ENCODE measurements around the gene RSRC1. TPM values are rescaled to one million over a fixed set of nuclear protein-coding genes. Genes with fewer than 3 reads are reported as not detected.

RSRC1 gene
- total and polyA plus RNA-seq, 4 experiments from 2014 or later: 23.4 to 35.7 (median 33.7) TPM

DNA sequence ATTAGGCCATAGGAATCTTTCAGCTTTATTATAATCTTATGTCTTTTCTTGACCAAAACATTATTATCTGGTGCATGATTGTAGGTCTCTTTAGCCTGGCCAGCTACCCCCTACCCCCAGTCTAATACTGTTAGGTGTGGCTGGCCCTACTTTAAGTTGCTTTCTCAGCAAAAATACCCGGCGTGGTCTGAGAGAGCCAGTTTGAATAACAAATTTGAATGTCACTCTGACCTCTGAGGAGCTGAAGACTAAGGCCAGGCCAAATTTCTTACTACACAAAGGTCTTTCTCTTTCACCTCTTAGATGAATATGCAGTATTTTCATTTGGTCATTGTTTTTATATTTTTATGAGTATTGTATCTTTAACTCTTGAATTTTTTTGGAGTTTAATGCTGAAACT, 272.6 kb downstream of the RSRC1 start:
- H3K36me3 Mint-ChIP-seq: peaks cover 8 to 25% of the 10 kb centered on the region in 2 donors
- H3K4me3 Mint-ChIP-seq: no peak overlapping the region
- ChIA-PET POLR2A (ENCODE audit: partially characterized antibody) (no interaction called here), CTCF (ENCODE audit: partially characterized antibody) (interaction anchor here (0.8 kb wide), 1 partner anchor 11 kb away, joined by 3 read pairs; no protein-coding TSS in a partner anchor)
- H3K4me1 Mint-ChIP-seq: peaks cover 0 to 5% (median 1%) of the 10 kb centered on the region in 4 donors
- Histone ChIP-seq H3K9me3 (ENCODE audit: control insufficient read depth in 1 of 2, low read length in 2 of 2) (no peaks in the 10 kb centered on the region), H3K4me1 (ENCODE audit: insufficient read depth, low read length) (no peaks in the 10 kb centered on the region), H3K4me3 (ENCODE audit: low read length in 2 of 2) (no peak overlapping the region), H3K27me3 (ENCODE audit: insufficient read depth, low read length) (no peaks in the 10 kb centered on the region), H3K27ac (ENCODE audit: low read depth, low read length) (no peak overlapping the region), H3K36me3 (ENCODE audit: insufficient read depth, low read length) (no peaks in the 10 kb centered on the region)
- no peak for DNase-seq
- intact Hi-C loops (cut with micrococcal nuclease): no loop called here
- no peak overlapping the region for H3K27ac Mint-ChIP-seq
- peaks cover 0 to 13% (median 0%) of the 10 kb centered on the region in 8 donors for H3K9me3 Mint-ChIP-seq
- H3K27me3 Mint-ChIP-seq: no peaks in the 10 kb centered on the region

DNA sequence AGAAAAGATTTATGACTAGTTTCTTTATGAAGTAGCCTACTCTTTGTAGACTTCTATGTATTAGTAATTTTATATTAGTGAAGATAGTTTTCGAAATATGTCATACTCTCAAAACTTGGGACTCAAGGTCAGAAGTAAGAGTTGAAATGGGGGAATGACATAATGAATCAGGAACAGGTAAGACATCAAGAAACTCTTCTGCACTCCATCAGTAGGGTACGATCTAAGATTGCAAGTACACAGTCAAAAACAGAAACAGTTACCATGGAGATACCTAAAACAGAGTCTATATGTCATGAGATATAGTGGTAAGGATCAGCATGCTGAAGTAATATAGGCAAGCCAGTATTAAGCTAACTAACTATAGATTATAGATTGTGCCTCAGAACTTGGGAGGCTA, 274.1 kb downstream of the RSRC1 start:
- Histone ChIP-seq H3K36me3 (ENCODE audit: insufficient read depth, low read length) (no peaks in the 10 kb centered on the region), H3K27me3 (ENCODE audit: insufficient read depth, low read length) (no peaks in the 10 kb centered on the region), H3K9me3 (ENCODE audit: control insufficient read depth in 1 of 2, low read length in 2 of 2) (no peaks in the 10 kb centered on the region), H3K4me3 (ENCODE audit: low read length in 2 of 2) (no peak overlapping the region), H3K4me1 (ENCODE audit: insufficient read depth, low read length) (no peaks in the 10 kb centered on the region), H3K27ac (ENCODE audit: low read depth, low read length) (no peak overlapping the region)
- no peak overlapping the region for H3K4me3 Mint-ChIP-seq
- peaks cover 0 to 10% (median 0%) of the 10 kb centered on the region in 8 donors for H3K9me3 Mint-ChIP-seq
- ChIA-PET CTCF (ENCODE audit: partially characterized antibody) (no interaction called here), POLR2A (ENCODE audit: partially characterized antibody) (no interaction called here)
- peaks cover 8 to 15% of the 10 kb centered on the region in 2 donors for H3K36me3 Mint-ChIP-seq
- H3K27ac Mint-ChIP-seq: no peak overlapping the region
- DNase-seq: no peak
- intact Hi-C loops (cut with micrococcal nuclease): no loop called here
- peaks cover 0 to 5% (median 0%) of the 10 kb centered on the region in 4 donors for H3K4me1 Mint-ChIP-seq
- no peaks in the 10 kb centered on the region for H3K27me3 Mint-ChIP-seq

DNA sequence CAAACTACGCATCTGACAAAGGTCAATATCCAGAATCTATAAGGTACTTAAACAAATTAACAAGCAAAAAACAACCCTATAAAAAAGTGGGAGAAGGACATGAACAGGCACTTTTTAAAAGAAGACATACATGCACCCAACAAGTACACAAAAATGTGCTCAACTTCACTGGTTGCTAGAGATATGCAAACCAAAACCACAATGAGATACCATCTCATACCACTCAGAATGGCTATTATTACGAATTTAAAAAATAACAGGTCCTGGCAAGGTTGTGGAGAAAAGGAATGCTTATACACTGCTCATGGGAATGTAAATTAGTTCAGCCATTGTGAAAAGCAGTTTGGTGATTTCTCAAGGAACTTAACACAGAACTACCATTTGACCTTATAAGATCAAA, 285.5 kb downstream of the RSRC1 start:
- no peak overlapping the region for H3K27ac ChIP-seq (ENCODE audit: low read depth, low read length)
- H3K4me3 ChIP-seq (ENCODE audit: low read length in 2 of 2): no peak overlapping the region
- POLR2A ChIA-PET (ENCODE audit: partially characterized antibody): no interaction called here
- no peak overlapping the region for H3K27ac Mint-ChIP-seq
- no peaks in the 10 kb centered on the region for H3K4me1 ChIP-seq (ENCODE audit: insufficient read depth, low read length)
- no peak for DNase-seq
- peaks cover 20 to 31% of the 10 kb centered on the region in 2 donors for H3K36me3 Mint-ChIP-seq
- H3K27me3 Mint-ChIP-seq: no peaks in the 10 kb centered on the region
- peaks cover 7 to 41% (median 33%) of the 10 kb centered on the region in 8 donors for H3K9me3 Mint-ChIP-seq
- H3K4me1 Mint-ChIP-seq: no peaks in the 10 kb centered on the region
- H3K27me3 ChIP-seq (ENCODE audit: insufficient read depth, low read length): no peaks in the 10 kb centered on the region
- intact Hi-C loops (cut with micrococcal nuclease): no loop called here
- no peak overlapping the region for H3K4me3 Mint-ChIP-seq
- CTCF ChIA-PET (ENCODE audit: partially characterized antibody): no interaction called here
- no peaks in the 10 kb centered on the region for H3K9me3 ChIP-seq (ENCODE audit: control insufficient read depth in 1 of 2, low read length in 2 of 2)
- H3K36me3 ChIP-seq (ENCODE audit: insufficient read depth, low read length): no peaks in the 10 kb centered on the region

DNA sequence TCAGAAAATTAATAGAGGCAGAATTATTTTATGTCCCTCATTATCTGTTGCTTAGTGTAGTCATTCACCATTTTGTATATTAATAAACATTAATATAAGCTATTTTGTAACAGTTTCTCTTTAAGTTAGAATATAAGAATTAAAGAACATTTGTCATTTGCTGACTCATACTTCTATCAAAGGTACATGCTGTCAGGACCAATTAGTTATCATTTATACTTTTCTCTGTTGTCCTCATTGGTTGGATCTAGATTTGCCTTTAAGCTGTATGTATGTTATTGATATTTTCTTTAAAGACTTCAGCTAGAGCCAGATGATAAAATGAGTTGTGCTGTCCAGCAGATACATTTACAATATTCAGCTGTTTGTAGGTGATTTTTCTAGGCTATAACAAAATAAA, 292.7 kb downstream of the RSRC1 start:
- CTCF ChIA-PET (ENCODE audit: partially characterized antibody): no interaction called here
- Histone ChIP-seq H3K27ac (ENCODE audit: low read depth, low read length) (no peak overlapping the region), H3K9me3 (ENCODE audit: control insufficient read depth in 1 of 2, low read length in 2 of 2) (no peaks in the 10 kb centered on the region), H3K27me3 (ENCODE audit: insufficient read depth, low read length) (no peaks in the 10 kb centered on the region), H3K4me3 (ENCODE audit: low read length in 2 of 2) (no peak overlapping the region), H3K4me1 (ENCODE audit: insufficient read depth, low read length) (no peaks in the 10 kb centered on the region), H3K36me3 (ENCODE audit: insufficient read depth, low read length) (no peaks in the 10 kb centered on the region)
- no peaks in the 10 kb centered on the region for H3K27me3 Mint-ChIP-seq
- no peak overlapping the region for H3K4me3 Mint-ChIP-seq
- intact Hi-C loops (cut with micrococcal nuclease): no loop called here
- DNase-seq: no peak
- POLR2A ChIA-PET (ENCODE audit: partially characterized antibody): no interaction called here
- no peaks in the 10 kb centered on the region for H3K4me1 Mint-ChIP-seq
- no peak overlapping the region for H3K27ac Mint-ChIP-seq
- H3K36me3 Mint-ChIP-seq: peaks cover 2 to 4% of the 10 kb centered on the region in 2 donors
- H3K9me3 Mint-ChIP-seq: no peaks in the 10 kb centered on the region

DNA sequence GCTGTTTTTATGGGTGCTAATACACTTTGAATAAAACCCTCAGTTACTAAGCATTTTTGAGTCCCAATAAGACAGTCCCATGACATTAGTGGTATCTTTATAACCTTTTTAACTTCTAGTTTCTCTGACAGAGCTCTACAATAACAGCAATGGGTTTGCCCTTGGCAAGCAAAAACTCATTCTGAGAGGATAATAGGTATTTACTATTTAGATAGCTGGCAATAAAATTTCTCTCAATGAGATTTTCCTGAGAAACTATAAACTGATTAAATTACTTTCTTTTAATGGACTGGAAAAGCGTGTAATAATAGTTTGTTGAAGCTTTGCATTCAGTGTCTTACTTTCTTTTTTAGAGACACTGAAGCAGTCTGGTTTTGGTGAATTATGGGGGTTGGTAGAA, 293.1 kb downstream of the RSRC1 start:
- CTCF ChIA-PET (ENCODE audit: partially characterized antibody): no interaction called here

DNA sequence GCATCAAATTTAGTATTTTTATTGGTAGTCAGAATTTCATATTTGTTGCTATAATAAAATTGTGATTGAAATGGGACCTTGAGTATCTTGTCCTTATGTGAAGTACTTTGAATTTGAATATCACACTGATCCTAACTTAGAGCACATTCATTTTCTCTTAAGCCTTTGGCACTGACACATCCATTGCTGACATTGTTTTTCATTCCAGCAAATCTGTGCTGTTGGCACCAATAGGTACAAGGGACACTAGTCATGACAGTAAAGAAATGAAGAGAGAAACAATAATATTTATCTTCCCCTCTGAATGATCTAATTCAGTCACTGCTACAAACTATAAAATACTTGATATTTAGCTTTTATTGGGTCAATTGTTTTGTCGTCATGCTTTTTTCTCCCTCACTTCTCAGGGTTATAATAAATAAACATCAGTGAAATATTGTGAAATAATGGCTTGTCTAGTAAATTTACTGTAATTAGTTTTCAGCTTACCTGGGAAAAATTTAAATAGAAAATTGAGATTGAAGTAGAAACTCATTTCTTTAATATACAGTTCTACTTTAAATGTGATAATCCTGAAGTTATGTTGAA, 294.3 kb downstream of the RSRC1 start:
- Mint-ChIP-seq H3K27ac (no peak overlapping the region), H3K27me3 (no peaks in the 10 kb centered on the region), H3K4me1 (no peaks in the 10 kb centered on the region), H3K4me3 (no peak overlapping the region), H3K36me3 (no peaks in the 10 kb centered on the region), H3K9me3 (no peaks in the 10 kb centered on the region)
- no peak overlapping the region for H3K27ac ChIP-seq (ENCODE audit: low read depth, low read length)
- no peak for DNase-seq
- ChIA-PET POLR2A (ENCODE audit: partially characterized antibody) (no interaction called here), CTCF (ENCODE audit: partially characterized antibody) (no interaction called here)
- intact Hi-C loops (cut with micrococcal nuclease): no loop called here
- no peaks in the 10 kb centered on the region for H3K4me1 ChIP-seq (ENCODE audit: insufficient read depth, low read length)
- no peak overlapping the region for H3K4me3 ChIP-seq (ENCODE audit: low read length in 2 of 2)
- H3K27me3 ChIP-seq (ENCODE audit: insufficient read depth, low read length): no peaks in the 10 kb centered on the region
- no peaks in the 10 kb centered on the region for H3K9me3 ChIP-seq (ENCODE audit: control insufficient read depth in 1 of 2, low read length in 2 of 2)
- H3K36me3 ChIP-seq (ENCODE audit: insufficient read depth, low read length): no peaks in the 10 kb centered on the region

More for the DNA sequence above, 293.1 kb downstream of the RSRC1 start:
- intact Hi-C loops (cut with micrococcal nuclease): no loop called here
- H3K9me3 Mint-ChIP-seq: no peaks in the 10 kb centered on the region
- no peaks in the 10 kb centered on the region for H3K4me1 ChIP-seq (ENCODE audit: insufficient read depth, low read length)
- H3K27ac Mint-ChIP-seq: no peak overlapping the region
- DNase-seq: no peak
- H3K9me3 ChIP-seq (ENCODE audit: control insufficient read depth in 1 of 2, low read length in 2 of 2): no peaks in the 10 kb centered on the region
- no peaks in the 10 kb centered on the region for H3K27me3 ChIP-seq (ENCODE audit: insufficient read depth, low read length)
- H3K27ac ChIP-seq (ENCODE audit: low read depth, low read length): no peak overlapping the region
- no peak overlapping the region for H3K4me3 ChIP-seq (ENCODE audit: low read length in 2 of 2)
- H3K36me3 ChIP-seq (ENCODE audit: insufficient read depth, low read length): no peaks in the 10 kb centered on the region
- H3K27me3 Mint-ChIP-seq: no peaks in the 10 kb centered on the region
- H3K4me3 Mint-ChIP-seq: no peak overlapping the region
- POLR2A ChIA-PET (ENCODE audit: partially characterized antibody): no interaction called here
- H3K36me3 Mint-ChIP-seq: no peaks in the 10 kb centered on the region
- no peaks in the 10 kb centered on the region for H3K4me1 Mint-ChIP-seq

DNA sequence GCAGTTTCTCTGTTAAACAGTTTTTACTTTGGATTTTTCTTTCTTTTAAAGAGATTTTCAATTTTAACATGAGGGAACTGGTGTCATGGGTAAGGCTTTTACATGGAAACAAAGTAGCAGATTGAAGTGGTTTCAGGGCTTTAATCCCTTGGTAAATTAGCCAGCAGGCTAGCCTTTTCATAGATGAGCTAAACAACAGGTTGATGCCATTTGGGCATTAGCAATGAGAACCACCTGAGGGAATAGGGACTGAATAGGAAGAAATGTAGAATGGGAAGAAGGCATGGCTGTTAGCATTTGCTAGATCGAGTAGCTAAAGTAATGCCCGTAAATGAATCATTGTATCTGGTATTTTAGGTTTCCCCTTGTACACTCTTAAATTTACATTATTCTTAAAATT, 295.6 kb downstream of the RSRC1 start:
- Mint-ChIP-seq H3K9me3 (peaks cover 0 to 2% (median 0%) of the 10 kb centered on the region in 8 donors), H3K4me3 (no peak overlapping the region), H3K36me3 (peaks cover 0 to 4% of the 10 kb centered on the region in 2 donors), H3K4me1 (peaks cover 0 to 2% (median under 1%) of the 10 kb centered on the region in 4 donors), H3K27ac (no peak overlapping the region), H3K27me3 (no peaks in the 10 kb centered on the region)
- Histone ChIP-seq H3K27ac (ENCODE audit: low read depth, low read length) (no peak overlapping the region), H3K4me1 (ENCODE audit: insufficient read depth, low read length) (no peaks in the 10 kb centered on the region), H3K36me3 (ENCODE audit: insufficient read depth, low read length) (no peaks in the 10 kb centered on the region), H3K9me3 (ENCODE audit: control insufficient read depth in 1 of 2, low read length in 2 of 2) (no peaks in the 10 kb centered on the region), H3K27me3 (ENCODE audit: insufficient read depth, low read length) (no peaks in the 10 kb centered on the region), H3K4me3 (ENCODE audit: low read length in 2 of 2) (no peak overlapping the region)
- CTCF ChIA-PET (ENCODE audit: partially characterized antibody): no interaction called here
- no peak for DNase-seq
- intact Hi-C loops (cut with micrococcal nuclease): no loop called here
- POLR2A ChIA-PET (ENCODE audit: partially characterized antibody): no interaction called here

All from CD4-positive, alpha-beta memory T cell (primary cell).